ENCODE measurements around the gene GULP1.

The GULP1 gene

DNA sequence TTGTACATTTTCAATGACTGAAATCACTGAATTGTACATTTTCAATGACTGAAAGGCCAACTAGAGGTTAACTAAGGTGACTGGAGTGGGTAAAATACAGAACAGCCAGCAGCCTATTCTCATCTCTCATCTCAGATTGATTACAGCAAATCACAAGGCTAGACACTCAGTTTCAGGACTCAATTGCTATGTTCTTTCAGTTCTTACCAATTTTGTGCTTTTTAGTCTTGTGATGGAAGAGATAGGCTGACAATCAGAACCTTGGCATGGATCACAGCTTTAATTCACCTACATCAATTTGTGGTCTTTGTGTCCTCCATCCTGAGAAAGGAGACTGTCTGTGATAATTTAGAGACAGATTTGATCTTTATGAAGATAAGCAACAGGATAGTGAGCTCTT, 124.7 kb downstream of the GULP1 start:
- no peak overlapping the region for H3K4me3 ChIP-seq (ENCODE audit: low read depth, low read length)
- no peak for DNase-seq (ENCODE audit: low read depth)
- TF ChIP-seq, protein P1, sequence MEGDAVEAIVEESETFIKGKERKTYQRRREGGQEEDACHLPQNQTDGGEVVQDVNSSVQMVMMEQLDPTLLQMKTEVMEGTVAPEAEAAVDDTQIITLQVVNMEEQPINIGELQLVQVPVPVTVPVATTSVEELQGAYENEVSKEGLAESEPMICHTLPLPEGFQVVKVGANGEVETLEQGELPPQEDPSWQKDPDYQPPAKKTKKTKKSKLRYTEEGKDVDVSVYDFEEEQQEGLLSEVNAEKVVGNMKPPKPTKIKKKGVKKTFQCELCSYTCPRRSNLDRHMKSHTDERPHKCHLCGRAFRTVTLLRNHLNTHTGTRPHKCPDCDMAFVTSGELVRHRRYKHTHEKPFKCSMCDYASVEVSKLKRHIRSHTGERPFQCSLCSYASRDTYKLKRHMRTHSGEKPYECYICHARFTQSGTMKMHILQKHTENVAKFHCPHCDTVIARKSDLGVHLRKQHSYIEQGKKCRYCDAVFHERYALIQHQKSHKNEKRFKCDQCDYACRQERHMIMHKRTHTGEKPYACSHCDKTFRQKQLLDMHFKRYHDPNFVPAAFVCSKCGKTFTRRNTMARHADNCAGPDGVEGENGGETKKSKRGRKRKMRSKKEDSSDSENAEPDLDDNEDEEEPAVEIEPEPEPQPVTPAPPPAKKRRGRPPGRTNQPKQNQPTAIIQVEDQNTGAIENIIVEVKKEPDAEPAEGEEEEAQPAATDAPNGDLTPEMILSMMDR (IDR thresholded peaks at IDR 0.05; ENCODE audit: control insufficient read depth, extremely low read depth, insufficient read depth), result no peak

DNA sequence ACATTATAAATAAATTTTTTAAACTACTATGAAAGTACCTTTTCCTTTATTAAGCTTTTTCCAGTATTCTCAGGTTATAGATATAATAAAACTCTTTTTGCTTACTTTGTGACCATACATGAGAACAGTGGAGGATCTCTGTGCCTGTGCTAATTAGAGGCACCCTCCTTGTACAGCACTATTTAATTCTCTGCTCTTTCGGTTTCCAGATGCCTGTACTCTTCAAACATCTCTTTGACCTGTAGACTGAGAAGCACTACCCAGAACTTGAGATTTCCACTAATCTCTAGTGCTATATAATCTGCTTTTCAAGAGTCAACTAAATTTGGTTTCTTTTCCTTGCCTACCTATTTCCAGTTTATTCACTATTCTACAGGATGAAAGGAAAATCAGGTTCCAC, 131.1 kb downstream of the GULP1 start:
- no peak overlapping the region for H3K4me3 ChIP-seq (ENCODE audit: low read depth, low read length)
- TF ChIP-seq, protein P1 (IDR thresholded peaks at IDR 0.05; ENCODE audit: control insufficient read depth, extremely low read depth, insufficient read depth), result no peak
- DNase-seq (ENCODE audit: low read depth), result no peak

DNA sequence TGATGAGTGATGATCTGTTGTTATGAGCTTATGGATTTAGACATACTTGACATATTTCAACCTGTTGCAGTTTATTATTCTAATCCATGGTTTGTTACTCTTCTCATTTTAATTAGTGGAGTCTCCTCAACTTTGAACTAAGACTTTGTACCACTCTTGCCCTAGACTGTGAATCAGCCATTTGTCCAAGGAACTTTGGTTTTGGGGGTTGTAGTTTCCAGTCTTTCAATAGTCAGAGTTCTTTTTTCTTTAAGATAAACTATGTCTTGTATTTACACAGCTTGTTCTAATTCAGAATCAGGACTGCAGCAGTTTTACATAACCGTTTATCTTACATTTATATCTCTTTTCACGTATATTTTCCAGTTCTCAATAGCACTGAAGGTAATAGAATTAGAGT, 133.6 kb downstream of the GULP1 start:
- TF ChIP-seq, protein P1 (IDR thresholded peaks at IDR 0.05; ENCODE audit: control insufficient read depth, extremely low read depth, insufficient read depth), result no peak
- no peak overlapping the region for H3K4me3 ChIP-seq (ENCODE audit: low read depth, low read length)
- DNase-seq (ENCODE audit: low read depth), result no peak

DNA sequence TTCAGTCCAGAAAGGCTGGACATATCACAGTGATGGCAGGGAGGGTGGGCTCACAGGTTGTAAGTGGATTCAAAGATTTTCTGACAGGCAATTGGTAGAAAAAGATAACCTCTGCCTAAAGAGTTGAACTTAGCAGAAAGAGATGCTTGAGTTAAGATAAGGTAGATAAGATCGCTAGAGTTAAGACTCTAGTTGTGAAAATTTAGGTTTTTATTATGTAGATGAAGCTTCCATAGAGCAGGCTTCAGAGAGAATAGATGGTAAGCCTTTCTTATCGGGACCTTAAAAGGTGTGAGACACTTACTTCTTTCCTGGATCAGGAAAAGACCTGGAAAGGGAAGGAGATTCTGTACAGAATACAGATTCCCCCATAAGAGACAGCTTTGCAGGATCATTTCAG, 134.4 kb downstream of the GULP1 start:
- DNase-seq (ENCODE audit: low read depth), result no peak
- TF ChIP-seq, protein P1 (IDR thresholded peaks at IDR 0.05; ENCODE audit: control insufficient read depth, extremely low read depth, insufficient read depth), result no peak

DNA sequence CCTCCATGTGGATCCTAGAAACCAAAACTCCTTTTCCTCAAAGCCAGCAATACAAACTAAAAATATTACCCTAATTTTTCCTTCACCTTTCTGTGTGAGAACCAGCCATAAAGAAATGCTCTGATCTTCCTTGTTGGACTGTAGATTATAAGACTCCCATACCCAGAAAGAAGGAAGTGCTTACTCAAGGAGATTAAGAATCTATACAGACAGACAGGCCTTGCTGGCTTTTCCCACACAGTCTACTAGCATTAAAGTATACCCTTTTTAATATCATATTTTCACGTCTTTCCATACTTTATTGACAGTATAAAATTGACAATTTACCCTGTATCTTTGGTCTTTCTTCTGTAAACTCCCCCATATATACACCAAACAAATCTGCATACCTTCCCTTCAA, 139.0 kb downstream of the GULP1 start:
- TF ChIP-seq, protein P1 (IDR thresholded peaks at IDR 0.05; ENCODE audit: control insufficient read depth, extremely low read depth, insufficient read depth), result no peak
- no peak for DNase-seq (ENCODE audit: low read depth)

More for the DNA sequence above, 134.4 kb downstream of the GULP1 start:
- no peak overlapping the region for H3K4me3 ChIP-seq (ENCODE audit: low read depth, low read length)

DNA sequence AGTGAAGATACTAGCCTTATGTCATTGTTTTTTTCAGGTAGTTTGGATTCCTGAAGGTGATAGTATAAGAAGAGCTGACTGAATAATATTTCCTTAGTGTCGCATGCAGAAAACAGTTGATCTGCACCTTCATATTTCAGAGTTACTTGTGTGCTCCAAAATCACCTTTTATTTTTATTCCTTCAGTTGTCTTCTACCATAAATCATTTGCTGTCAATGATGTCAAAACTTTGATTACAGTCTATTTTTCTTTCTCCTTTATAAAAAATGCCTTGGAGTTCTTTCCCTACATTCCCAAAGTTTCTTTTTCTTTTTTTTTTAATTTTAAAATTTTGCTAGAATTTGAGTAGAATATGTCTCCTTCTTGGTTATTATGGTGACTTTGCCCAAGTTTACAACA, 142.3 kb downstream of the GULP1 start:
- TF ChIP-seq, protein P1 (IDR thresholded peaks at IDR 0.05; ENCODE audit: control insufficient read depth, extremely low read depth, insufficient read depth), result no peak
- no peak for DNase-seq (ENCODE audit: low read depth)
- H3K4me3 ChIP-seq (ENCODE audit: low read depth, low read length), result no peak overlapping the region

More for the DNA sequence above, 139.0 kb downstream of the GULP1 start:
- H3K4me3 ChIP-seq (ENCODE audit: low read depth, low read length), result no peak overlapping the region

DNA sequence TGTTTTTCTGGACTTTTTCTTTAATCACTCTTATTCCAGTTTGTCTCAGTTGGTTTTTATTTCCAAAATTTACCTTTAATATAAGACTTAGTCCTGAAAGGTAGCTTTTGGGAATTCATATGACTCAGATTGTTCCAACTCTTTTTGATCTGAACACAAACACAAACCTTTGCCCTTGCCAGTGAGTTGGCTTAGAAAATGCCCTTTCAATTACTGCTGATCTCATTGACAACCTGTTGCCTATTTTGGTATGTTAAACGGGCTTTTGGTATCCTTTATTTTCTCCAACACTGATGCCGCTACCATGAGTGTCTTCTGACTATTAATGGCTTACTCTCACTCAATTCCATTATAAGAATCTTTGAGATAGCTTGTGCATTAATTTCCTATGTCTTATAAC, 143.4 kb downstream of the GULP1 start:
- no peak for DNase-seq (ENCODE audit: low read depth)
- TF ChIP-seq, protein P1 (IDR thresholded peaks at IDR 0.05; ENCODE audit: control insufficient read depth, extremely low read depth, insufficient read depth), result no peak
- H3K4me3 ChIP-seq (ENCODE audit: low read depth, low read length), result no peak overlapping the region
